Measurements from ENCODE around the gene MAP4K4. TPM values are rescaled to one million over a fixed set of nuclear protein-coding genes. Genes with fewer than 3 reads are reported as not detected.
"Not testable (repeated sequence)": the region's sequence is repeated elsewhere in the genome, so short reads cannot be mapped to it uniquely, and the experiment has no call there.

The MAP4K4 gene
- total RNA-seq, 1 donor from 2014 or later = 49.9 TPM

- DNase-seq (ENCODE audit: low spot score) = no peak
These were observed 69.6 kb downstream of the MAP4K4 start for GRCh38 chr2:101766871-101767739.

- DNase-seq (ENCODE audit: low spot score) = no peak
These were observed 71.2 kb downstream of the MAP4K4 start for GRCh38 chr2:101768556-101769220.

- DNase-seq (ENCODE audit: low spot score) = not testable (repeated sequence)
These were observed 72.2 kb downstream of the MAP4K4 start for GRCh38 chr2:101769726-101770125.

- DNase-seq (ENCODE audit: low spot score) = no peak
These were observed 73.2 kb downstream of the MAP4K4 start for GRCh38 chr2:101770726-101771125.

GRCh38 chr2:101771227-101771902, 73.9 kb downstream of the MAP4K4 start:
- DNase-seq (ENCODE audit: low spot score) = no peak

- DNase-seq (ENCODE audit: low spot score) = no peak
These were observed 74.4 kb downstream of the MAP4K4 start for GRCh38 chr2:101771910-101772321.

- DNase-seq (ENCODE audit: low spot score) = no peak
These were observed 75.6 kb downstream of the MAP4K4 start for GRCh38 chr2:101773137-101773536.

DNA sequence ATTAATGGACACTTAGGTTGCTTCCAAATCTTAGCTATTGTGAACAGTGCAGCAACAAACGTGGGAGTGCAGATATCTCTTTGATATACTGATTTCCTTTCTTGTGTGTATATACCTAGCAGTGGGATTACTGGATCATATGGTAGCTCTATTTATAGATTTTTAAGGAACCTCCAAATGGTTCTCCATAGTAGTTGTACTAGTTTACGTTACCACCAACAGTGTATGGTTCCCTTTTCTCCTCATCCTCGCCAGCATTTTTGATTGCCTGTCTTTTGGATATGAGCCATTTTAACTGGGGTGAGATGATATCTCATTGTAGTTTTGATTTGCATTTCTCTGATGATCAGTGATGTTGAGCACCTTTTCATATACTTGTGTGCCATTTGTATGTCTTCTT, 76.5 kb downstream of the MAP4K4 start:
- not testable (repeated sequence) for DNase-seq (ENCODE audit: low spot score)

- DNase-seq (ENCODE audit: low spot score) = no peak
These were observed 77.6 kb downstream of the MAP4K4 start for GRCh38 chr2:101775092-101775491.

DNA sequence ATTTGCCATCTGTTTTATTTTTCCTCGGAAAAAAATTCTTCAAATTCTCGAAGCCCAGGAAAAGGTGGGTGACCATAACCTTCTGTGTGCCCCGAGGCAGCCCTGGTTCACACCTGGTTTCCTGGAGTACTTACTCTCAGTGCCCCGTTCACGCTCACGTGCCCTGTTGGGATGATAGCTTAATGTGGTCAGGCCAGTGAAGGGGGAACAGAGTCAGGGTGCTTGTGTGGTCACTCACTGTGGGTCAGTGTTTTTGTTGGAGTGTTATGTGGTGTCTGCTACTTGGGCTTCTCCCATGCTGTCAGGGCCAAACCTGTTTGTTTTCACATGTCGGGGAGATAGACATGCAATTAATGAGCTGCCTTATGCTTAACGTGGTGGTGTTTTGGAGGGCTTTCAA, 78.1 kb downstream of the MAP4K4 start:
- no peak for DNase-seq (ENCODE audit: low spot score)

- DNase-seq (ENCODE audit: low spot score) = no peak
These were observed 78.9 kb downstream of the MAP4K4 start for GRCh38 chr2:101776172-101777043.

DNA sequence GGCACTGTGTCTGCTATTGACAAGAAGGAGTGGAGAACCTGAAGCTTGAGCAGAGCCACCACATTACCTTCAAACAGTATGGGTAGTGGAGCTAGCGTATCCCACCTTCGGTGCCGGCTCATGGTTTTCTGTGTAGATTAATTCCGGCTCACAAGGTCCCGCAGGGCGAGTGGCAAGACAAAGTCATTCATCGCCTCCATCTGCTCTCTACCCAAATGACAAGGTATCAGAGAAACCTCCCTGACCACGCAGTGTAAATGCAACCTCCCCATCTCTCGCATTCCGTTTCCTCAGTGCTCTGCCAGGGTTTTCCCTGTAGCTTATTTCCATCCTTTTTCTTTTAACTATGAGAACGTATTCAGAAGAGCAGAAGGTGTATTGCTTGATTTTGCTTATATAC, 79.8 kb downstream of the MAP4K4 start:
- DNase-seq (ENCODE audit: low spot score) = no peak

DNA sequence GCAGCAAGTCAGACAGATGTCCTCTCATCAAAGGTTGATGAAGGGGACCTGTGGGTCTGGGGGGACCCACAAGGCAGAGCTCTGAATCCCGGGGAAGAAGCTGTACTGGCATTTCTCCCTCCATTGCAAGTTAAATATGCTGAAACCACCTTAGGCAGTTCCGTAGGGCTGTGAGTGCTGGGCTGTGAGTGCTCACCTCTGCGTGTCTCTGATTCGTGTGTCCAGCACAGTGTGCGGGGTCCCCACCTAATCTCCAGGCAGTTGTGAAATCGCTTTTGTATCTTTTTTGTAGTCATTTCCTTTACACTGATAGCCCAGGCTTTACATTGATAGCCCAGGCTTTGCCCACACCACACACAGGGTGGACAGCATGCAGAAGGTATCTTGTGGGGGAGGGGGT, 80.6 kb downstream of the MAP4K4 start:
- DNase-seq (ENCODE audit: low spot score) = no peak

GRCh38 chr2:101779190-101779589, 81.7 kb downstream of the MAP4K4 start:
- no peak for DNase-seq (ENCODE audit: low spot score)

- DNase-seq (ENCODE audit: low spot score) = no peak
These were observed 82.1 kb downstream of the MAP4K4 start for GRCh38 chr2:101779656-101780055.

DNA sequence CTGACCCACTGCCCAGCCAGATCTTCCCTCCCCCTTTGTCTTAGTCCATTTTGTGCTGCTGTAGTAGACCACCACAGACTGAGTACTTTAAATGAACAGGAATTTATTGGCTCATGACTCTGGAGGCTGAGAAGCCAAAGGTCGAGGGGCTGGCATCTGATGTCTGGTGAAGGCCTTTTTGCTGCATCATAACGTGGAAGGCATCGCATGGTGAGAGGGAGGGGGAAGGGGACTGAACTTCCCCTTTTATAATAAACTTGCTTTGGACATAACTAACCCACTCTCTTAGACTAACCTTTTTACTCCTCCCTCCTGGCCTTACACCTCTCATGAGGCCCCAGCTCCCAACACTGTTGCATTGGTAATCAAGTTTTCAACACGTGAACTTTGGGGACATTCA, 83.8 kb downstream of the MAP4K4 start:
- no peak for DNase-seq (ENCODE audit: low spot score)

DNA sequence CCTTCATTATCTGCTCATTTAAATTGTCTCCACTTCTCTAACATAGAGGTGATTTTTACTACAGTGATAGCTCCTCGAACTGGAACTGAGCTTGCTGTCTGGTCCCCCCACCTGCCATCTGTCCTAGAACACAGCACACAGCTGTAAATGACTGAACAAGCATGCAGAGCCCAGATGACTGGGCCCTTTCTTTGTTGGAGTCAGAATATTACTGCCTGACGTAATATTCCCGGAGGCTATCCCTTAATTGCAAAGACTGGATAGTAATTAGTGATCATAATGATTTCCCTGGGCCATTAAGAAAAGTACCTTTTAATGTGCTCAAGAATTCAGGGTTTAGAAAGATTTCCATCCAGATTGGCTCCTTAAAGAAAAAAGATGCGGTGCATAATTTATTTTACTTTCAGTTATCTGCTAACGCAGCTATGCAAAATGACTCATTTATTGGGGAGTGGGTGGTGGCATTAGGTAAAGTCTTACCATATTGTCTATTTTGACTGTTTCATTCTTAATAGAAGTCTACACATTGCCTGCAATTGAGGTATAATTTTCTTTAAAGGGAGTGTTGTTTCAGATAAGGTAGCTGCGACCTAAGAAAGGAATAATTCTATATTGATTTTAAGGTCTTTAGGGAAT, 84.4 kb downstream of the MAP4K4 start:
- DNase-seq (ENCODE audit: low spot score) = no peak

DNA sequence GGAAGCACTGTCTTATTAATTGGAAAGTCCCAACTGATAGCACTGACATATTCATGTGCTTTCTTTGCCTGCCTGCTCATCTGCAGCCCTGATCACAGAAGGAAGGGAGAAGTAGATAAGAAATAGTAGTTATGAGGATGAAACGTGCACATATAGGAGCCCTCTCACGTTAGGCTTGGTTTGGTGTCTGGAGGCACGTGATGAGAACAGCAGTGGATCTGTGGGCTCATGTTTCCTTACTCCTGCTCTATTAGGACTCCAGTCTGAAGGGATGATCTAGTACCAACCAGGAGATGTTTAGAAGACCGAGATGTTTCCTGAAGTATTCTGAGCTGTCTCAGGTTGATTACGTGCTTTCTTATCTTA, 84.9 kb downstream of the MAP4K4 start:
- DNase-seq (ENCODE audit: low spot score) = no peak

DNA sequence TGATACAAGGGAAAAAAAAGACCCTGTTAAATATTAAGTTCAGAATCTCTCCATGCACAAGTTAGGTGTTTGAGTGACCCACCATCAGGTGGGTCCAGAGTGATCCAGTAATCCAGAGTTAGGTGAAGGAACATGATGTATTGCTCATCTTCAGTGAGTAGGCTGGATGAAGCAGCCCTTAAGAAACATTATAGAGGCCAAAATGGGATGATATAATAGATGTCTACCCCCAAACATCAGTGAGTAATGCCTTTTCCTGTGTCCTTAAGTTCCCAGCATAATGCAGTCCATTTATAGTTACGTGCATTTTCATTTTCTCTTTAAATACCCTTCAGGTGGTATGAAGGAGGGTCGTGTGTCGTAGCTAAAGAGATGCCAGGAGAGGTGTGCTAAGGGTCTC, 89.6 kb downstream of the MAP4K4 start:
- no peak for DNase-seq (ENCODE audit: low spot score)

DNA sequence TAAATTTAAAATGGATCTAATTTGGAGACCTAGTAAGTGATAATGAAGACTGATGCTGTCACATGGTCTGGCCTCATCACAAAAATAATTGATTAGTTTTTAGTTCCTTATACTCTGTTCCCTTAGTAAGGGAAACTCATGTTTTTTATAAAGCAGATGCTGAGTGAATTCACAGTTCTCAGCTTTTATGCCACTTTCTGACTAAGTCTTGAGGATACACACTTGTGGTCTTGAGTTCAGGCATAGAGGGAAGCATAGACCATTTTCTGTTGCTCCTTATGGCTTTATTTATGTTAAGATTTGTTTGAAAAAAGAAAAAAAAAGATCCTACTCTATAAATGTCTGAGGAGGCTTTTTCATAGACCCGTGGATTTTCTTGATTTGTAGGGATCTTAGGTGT, 91.1 kb downstream of the MAP4K4 start:
- DNase-seq (ENCODE audit: low spot score) = no peak

Measured in ureter (tissue), 1 donor.